Endothelial cell of hepatic sinusoid (primary cell): Measurements from ENCODE around the gene ZBTB47.

Experiments used
- in situ Hi-C: cut with HindIII; loops from 2 replicates; pipeline ENCODE4 v1.10.0; 2017; ENCODE audit warnings: low sequenced_read_pairs

Gene ZBTB47

GRCh38 chr3:42653560-42654330 is at the start of gene ZBTB47:
Gene ZBTB47 (plus strand): TSS chr3:42653697. CDS start chr3:42658356, 4,659 bp downstream.
- in situ Hi-C loops: no loop called here

- in situ Hi-C loops: no loop called here
Observed at GRCh38 chr3:42605546-42606173, 47.8 kb upstream of the ZBTB47 start.

- in situ Hi-C loops: no loop called here
Observed at GRCh38 chr3:42608581-42608980, 44.9 kb upstream of the ZBTB47 start.

- in situ Hi-C loops: loop anchor here (5.0 kb wide), 1 partner anchor 64 kb away; no protein-coding TSS in a partner anchor
Observed at GRCh38 chr3:42610976-42611375, 42.5 kb upstream of the ZBTB47 start.

- in situ Hi-C loops: loop anchor here (5.0 kb wide), 1 partner anchor 65 kb away; no protein-coding TSS in a partner anchor
Observed at GRCh38 chr3:42612217-42612616, 41.3 kb upstream of the ZBTB47 start.

- in situ Hi-C loops: loop anchor here (5.0 kb wide), 1 partner anchor 66 kb away; no protein-coding TSS in a partner anchor
Observed at GRCh38 chr3:42612928-42613327, 40.6 kb upstream of the ZBTB47 start.

GRCh38 chr3:42613462-42613861 is 40.0 kb upstream of the ZBTB47 start:
- in situ Hi-C loops: loop anchor here (5.0 kb wide), 1 partner anchor 66 kb away; no protein-coding TSS in a partner anchor

GRCh38 chr3:42631620-42632019 is 21.9 kb upstream of the ZBTB47 start:
- in situ Hi-C loops: no loop called here

- in situ Hi-C loops: no loop called here
Observed at GRCh38 chr3:42632146-42632545, 21.4 kb upstream of the ZBTB47 start.

- in situ Hi-C loops: no loop called here
Observed at GRCh38 chr3:42633544-42633943, 20.0 kb upstream of the ZBTB47 start.

- in situ Hi-C loops: no loop called here
Observed at GRCh38 chr3:42635111-42635510, 18.4 kb upstream of the ZBTB47 start.

GRCh38 chr3:42637001-42637400 is 16.5 kb upstream of the ZBTB47 start:
- in situ Hi-C loops: no loop called here

GRCh38 chr3:42638339-42638842 is 15.1 kb upstream of the ZBTB47 start:
- in situ Hi-C loops: no loop called here

GRCh38 chr3:42639192-42639591 is 14.3 kb upstream of the ZBTB47 start:
- in situ Hi-C loops: no loop called here

GRCh38 chr3:42640129-42640528 is 13.4 kb upstream of the ZBTB47 start:
- in situ Hi-C loops: no loop called here

- in situ Hi-C loops: no loop called here
Observed at GRCh38 chr3:42640771-42641370, 12.6 kb upstream of the ZBTB47 start.

GRCh38 chr3:42647821-42648459 is 5.6 kb upstream of the ZBTB47 start:
- in situ Hi-C loops: no loop called here

GRCh38 chr3:42649006-42649405 is 4.5 kb upstream of the ZBTB47 start:
- in situ Hi-C loops: no loop called here

GRCh38 chr3:42649783-42650182 is 3.7 kb upstream of the ZBTB47 start:
- in situ Hi-C loops: no loop called here

GRCh38 chr3:42651248-42652091 is 2.0 kb upstream of the ZBTB47 start:
- in situ Hi-C loops: no loop called here
